Neuronal stem cell (in vitro differentiated cells): ENCODE measurements around the gene ASXL3.
A peak's percentile ranks its signal among the peaks of the same experiment; 100 is the strongest.

Source experiments
- DNase-seq: peaks from one replicate; pipeline ENCODE4 v3.0.0-alpha.2; 2013; ENCODE audit warnings: low spot score
- H2AFZ ChIP-seq: one replicate; pipeline ENCODE4 v1.6.1; 2013; ENCODE audit warnings: mild to moderate bottlenecking, low read length, inconsistent platforms
- H2AK5ac ChIP-seq: 2 replicates; pipeline ENCODE4 v1.6.1; 2013; ENCODE audit warnings: low read depth, mild to moderate bottlenecking, inconsistent platforms, low read length, moderate library complexity, mixed read lengths
- H2BK120ac ChIP-seq: 2 replicates; pipeline ENCODE4 v1.6.1; 2013; ENCODE audit warnings: low read depth, mild to moderate bottlenecking, inconsistent platforms, low read length, moderate library complexity, mixed read lengths
- H2BK12ac ChIP-seq: one replicate; pipeline ENCODE4 v1.6.1; 2013; ENCODE audit warnings: low read length, inconsistent platforms
- H2BK15ac ChIP-seq: 2 replicates; pipeline ENCODE4 v1.6.1; 2013; ENCODE audit warnings: mild to moderate bottlenecking, low read length, inconsistent platforms, mixed read lengths
- H2BK5ac ChIP-seq: one replicate; pipeline ENCODE4 v1.6.1; 2013; ENCODE audit warnings: inconsistent platforms, mild to moderate bottlenecking, low read length, moderate library complexity
- H3K14ac ChIP-seq: one replicate; pipeline ENCODE4 v1.6.1; 2013; ENCODE audit warnings: low read length, inconsistent platforms
- H3K18ac ChIP-seq: 2 replicates; pipeline ENCODE4 v1.6.1; 2013; ENCODE audit warnings: low read length, inconsistent platforms
- H3K23ac ChIP-seq: 2 replicates; pipeline ENCODE4 v1.6.1; 2013; ENCODE audit warnings: low read depth, mild to moderate bottlenecking, mixed read lengths, low read length, inconsistent platforms; ENCODE audit not compliant: poor library complexity
- H3K27ac ChIP-seq: replicated peaks from 3 replicates; pipeline ENCODE4 v1.5.1; 2013; ENCODE audit warnings: low read length, inconsistent platforms
- H3K27me3 ChIP-seq, 3 experiments: 2 replicates each; pipeline ENCODE4 v1.6.1; 2013; ENCODE audit warnings: low read length in 3 of 3, mild to moderate bottlenecking in 2 of 3, inconsistent platforms in 1 of 3, low read depth in 1 of 3, mixed read lengths in 1 of 3, moderate library complexity in 1 of 3; ENCODE audit not compliant: control insufficient read depth in 3 of 3, insufficient read depth in 3 of 3
- H3K36me3 ChIP-seq, 2 donors: replicated peaks in 1 of 2; 2 replicates each; pipeline ENCODE4 v1.6.1; 2013; ENCODE audit warnings: low read length in 2 of 2; ENCODE audit not compliant: control insufficient read depth in 2 of 2, insufficient read depth in 2 of 2
- H3K4ac ChIP-seq: 2 replicates; pipeline ENCODE4 v1.6.1; 2013; ENCODE audit warnings: inconsistent platforms, mild to moderate bottlenecking, low read length, moderate library complexity
- H3K4me1 ChIP-seq, 2 donors: 1 replicate in 1 of 2; 2 replicates in 1 of 2; pipeline ENCODE4 v1.6.1; 2013; ENCODE audit warnings: low read length in 2 of 2, low read depth in 1 of 2; ENCODE audit not compliant: control insufficient read depth in 2 of 2, insufficient read depth in 1 of 2
- H3K4me2 ChIP-seq: one replicate; pipeline ENCODE4 v1.6.1; 2013; ENCODE audit warnings: mild to moderate bottlenecking, low read length, inconsistent platforms; ENCODE audit not compliant: insufficient read depth, poor library complexity, severe bottlenecking
- H3K4me3 ChIP-seq, 2 donors: 2 replicates each; pipeline ENCODE4 v1.5.1; 2013; ENCODE audit warnings: low read length in 2 of 2, mild to moderate bottlenecking in 2 of 2, inconsistent platforms in 1 of 2, moderate library complexity in 1 of 2
- H3K79me1 ChIP-seq: one replicate; pipeline ENCODE4 v1.6.1; 2013; ENCODE audit warnings: low read depth, mild to moderate bottlenecking, inconsistent platforms, low read length, moderate library complexity
- H3K9ac ChIP-seq: one replicate; pipeline ENCODE4 v1.6.1; 2013; ENCODE audit warnings: mild to moderate bottlenecking, low read depth, low read length, inconsistent platforms; ENCODE audit not compliant: poor library complexity
- H3K9me3 ChIP-seq, 2 donors: replicated peaks in 1 of 2; 2 replicates each; pipeline versions ENCODE3 to v1.6.1; 2013; ENCODE audit warnings: low read length in 2 of 2, mild to moderate bottlenecking in 2 of 2, inconsistent platforms in 1 of 2, low read depth in 1 of 2, mixed read lengths in 1 of 2, moderate library complexity in 1 of 2; ENCODE audit not compliant: control insufficient read depth in 2 of 2, insufficient read depth in 1 of 2
- H4K8ac ChIP-seq: one replicate; pipeline ENCODE4 v1.6.1; 2013; ENCODE audit warnings: low read depth, mild to moderate bottlenecking, inconsistent platforms, low read length, moderate library complexity
- H4K91ac ChIP-seq: one replicate; pipeline ENCODE4 v1.6.1; 2013; ENCODE audit warnings: low read length, low read depth, mild to moderate bottlenecking, inconsistent platforms; ENCODE audit not compliant: poor library complexity
- WGBS, 2 donors: extraction: QIAGEN DNeasy Blood & Tissue Kit; methylation state at CpG; one replicate each; pipeline ENCODE4 v1.1.7; 2013; ENCODE audit warnings: missing lambda C conversion rate in 2 of 2, mixed read lengths in 1 of 2; ENCODE audit not compliant: insufficient read length in 2 of 2, insufficient replicate concordance in 1 of 2; ENCODE audit errors: extremely low coverage in 2 of 2; 5-methylcytosine and 5-hydroxymethylcytosine counted together

The ASXL3 gene

DNA sequence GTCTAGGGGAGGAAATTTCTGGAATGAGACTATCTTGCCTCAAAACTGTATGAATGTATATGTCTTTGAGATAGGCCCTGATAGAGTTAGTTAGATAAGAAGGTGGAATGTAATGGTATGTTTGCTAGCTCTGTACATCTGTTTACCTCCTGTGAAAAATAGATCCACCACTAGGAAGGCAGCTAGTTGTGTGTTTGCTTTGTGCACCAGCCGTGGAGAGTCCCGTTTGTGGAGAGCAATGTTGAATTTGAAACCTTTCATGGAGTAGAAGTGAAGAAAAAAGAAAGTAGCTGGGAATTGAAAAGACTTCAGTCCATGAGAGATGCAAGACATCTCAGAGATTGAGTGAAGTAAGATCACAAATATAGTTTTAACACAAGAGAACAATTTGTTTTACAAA lies 25.4 kb downstream of the ASXL3 start:
- no peak overlapping the region for H2BK15ac ChIP-seq
- H3K9ac ChIP-seq = no peak overlapping the region
- no peak for DNase-seq

DNA sequence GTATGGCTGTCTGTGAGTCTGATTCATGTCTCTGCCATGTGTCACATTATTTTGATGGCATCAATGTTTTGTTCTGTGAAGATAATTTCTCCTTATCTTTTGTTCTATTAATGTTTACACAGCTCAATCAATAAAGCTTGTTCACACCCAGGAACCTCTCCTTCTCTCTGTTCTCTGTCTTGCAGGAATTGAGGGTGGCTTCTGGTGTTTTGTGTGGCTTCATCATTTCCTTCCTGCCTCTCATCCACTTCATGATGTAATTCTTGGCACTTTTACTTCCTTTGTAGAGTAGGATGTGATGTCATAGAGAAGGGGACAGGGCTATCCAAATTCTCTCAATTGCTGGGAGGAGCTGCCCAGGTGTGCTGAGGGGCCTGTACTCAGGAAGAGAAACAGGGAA lies 27.2 kb downstream of the ASXL3 start:
- no peak overlapping the region for H2BK5ac ChIP-seq
- no peak for DNase-seq
- no peak overlapping the region for H2BK15ac ChIP-seq
- no peak overlapping the region for H3K23ac ChIP-seq
- no peak overlapping the region for H3K4me3 ChIP-seq
- no peak overlapping the region for H4K8ac ChIP-seq
- no peak overlapping the region for H3K18ac ChIP-seq
- no peak overlapping the region for H3K27ac ChIP-seq
- H3K79me1 ChIP-seq = no peaks in the 10 kb centered on the region
- no peaks in the 10 kb centered on the region for H3K27me3 ChIP-seq
- H4K91ac ChIP-seq = no peak overlapping the region
- no peak overlapping the region for H3K9ac ChIP-seq
- H2AK5ac ChIP-seq = no peak overlapping the region
- H3K14ac ChIP-seq = no peak overlapping the region
- H3K9me3 ChIP-seq = no peaks in the 10 kb centered on the region
- H3K4me1 ChIP-seq = peaks cover 0 to 5% of the 10 kb centered on the region in 2 donors
- H2BK120ac ChIP-seq = no peak overlapping the region
- no peak overlapping the region for H2BK12ac ChIP-seq
- H3K4ac ChIP-seq = no peak overlapping the region
- H2AFZ ChIP-seq = no peak overlapping the region
- no peak overlapping the region for H3K4me2 ChIP-seq
- peaks cover 0 to 23% of the 10 kb centered on the region in 2 donors for H3K36me3 ChIP-seq

More for the DNA sequence above, 25.4 kb downstream of the ASXL3 start:
- Histone ChIP-seq H4K91ac (no peak overlapping the region), H2AK5ac (no peak overlapping the region), H4K8ac (no peak overlapping the region), H3K18ac (no peak overlapping the region), H3K4me1 (peaks cover 0 to 5% of the 10 kb centered on the region in 2 donors), H2AFZ (no peak overlapping the region), H3K36me3 (peaks cover 0 to 11% of the 10 kb centered on the region in 2 donors), H3K4me2 (no peak overlapping the region), H2BK5ac (no peak overlapping the region), H3K9me3 (no peaks in the 10 kb centered on the region), H3K14ac (no peak overlapping the region), H3K4ac (no peak overlapping the region), H3K27ac (no peak overlapping the region), H3K23ac (no peak overlapping the region), H2BK120ac (no peak overlapping the region), H3K4me3 (no peak overlapping the region), H3K79me1 (no peaks in the 10 kb centered on the region), H3K27me3 (no peaks in the 10 kb centered on the region), H2BK12ac (no peak overlapping the region)
- no CpG with 5 or more reads among the region's 2 CpGs for WGBS, 2 donors

DNA sequence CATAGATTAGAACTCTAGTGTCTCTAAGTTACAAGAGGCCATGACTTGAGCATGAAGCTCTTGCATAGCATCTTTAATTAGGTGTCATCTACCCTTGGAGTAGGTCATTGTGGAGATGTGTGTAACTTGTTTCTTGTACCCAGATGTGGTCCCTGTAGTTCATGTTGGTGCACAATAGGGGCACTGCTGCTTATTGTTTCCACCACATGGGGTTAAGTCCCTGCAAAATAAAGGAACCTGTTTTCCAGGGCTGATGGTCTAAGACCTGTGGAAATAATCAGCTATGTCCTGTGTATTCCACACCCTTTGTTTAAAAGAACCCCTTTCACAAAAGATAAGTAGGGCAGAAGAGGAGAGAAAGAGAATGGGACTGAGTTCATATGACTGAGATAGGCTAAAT lies 28.6 kb downstream of the ASXL3 start:
- no peaks in the 10 kb centered on the region for H3K79me1 ChIP-seq
- H2BK120ac ChIP-seq = no peak overlapping the region
- no peak overlapping the region for H2AK5ac ChIP-seq
- H3K14ac ChIP-seq = no peak overlapping the region
- no peak overlapping the region for H3K4me3 ChIP-seq
- H2BK15ac ChIP-seq = no peak overlapping the region
- no peak overlapping the region for H3K18ac ChIP-seq
- no peak overlapping the region for H2AFZ ChIP-seq
- H3K4ac ChIP-seq = no peak overlapping the region
- H2BK5ac ChIP-seq = no peak overlapping the region
- H2BK12ac ChIP-seq = no peak overlapping the region
- H4K91ac ChIP-seq = no peak overlapping the region
- no peak overlapping the region for H3K27ac ChIP-seq
- peak; percentile 11 for DNase-seq
- H3K9me3 ChIP-seq = no peaks in the 10 kb centered on the region
- H3K23ac ChIP-seq = no peak overlapping the region
- H4K8ac ChIP-seq = no peak overlapping the region
- H3K4me1 ChIP-seq = peaks cover 0 to 5% of the 10 kb centered on the region in 2 donors
- no peak overlapping the region for H3K9ac ChIP-seq
- no peaks in the 10 kb centered on the region for H3K27me3 ChIP-seq
- no peak overlapping the region for H3K4me2 ChIP-seq
- peaks cover 0 to 26% of the 10 kb centered on the region in 2 donors for H3K36me3 ChIP-seq

DNA sequence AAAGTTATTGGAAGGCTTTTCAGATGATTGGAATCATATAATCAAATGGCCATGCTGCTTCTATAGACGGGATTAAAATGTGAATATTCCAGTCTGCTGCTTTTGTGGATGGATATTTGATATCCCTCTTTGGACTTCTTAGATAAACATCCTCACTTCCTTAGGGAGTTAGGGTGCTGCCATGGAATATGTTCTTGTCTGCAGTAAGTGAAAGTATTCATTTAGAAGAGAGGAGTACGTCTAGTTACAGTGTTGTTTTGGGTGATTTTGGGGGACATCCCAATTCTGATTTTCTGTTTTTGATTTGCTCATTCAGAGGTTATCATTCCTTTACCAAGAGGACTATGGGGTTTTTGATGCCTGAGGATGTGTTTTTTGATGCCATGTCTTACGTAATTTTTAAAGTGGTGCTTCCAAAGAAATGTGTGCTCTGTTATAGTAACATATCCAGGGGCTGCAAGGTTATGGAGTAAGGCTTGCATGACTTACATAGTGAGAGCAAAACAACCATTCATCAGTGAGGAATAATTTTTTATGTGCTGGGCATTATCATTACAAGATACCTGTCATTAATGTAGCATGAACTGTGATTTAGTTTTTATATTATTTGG lies 33.6 kb downstream of the ASXL3 start:
- Histone ChIP-seq H3K4me2 (no peak overlapping the region), H3K14ac (no peak overlapping the region), H3K27ac (no peak overlapping the region), H2AK5ac (no peak overlapping the region), H2BK5ac (no peak overlapping the region), H3K9me3 (peaks cover 0 to 6% of the 10 kb centered on the region in 2 donors), H3K27me3 (no peaks in the 10 kb centered on the region), H4K8ac (no peak overlapping the region), H2BK15ac (no peak overlapping the region), H3K9ac (no peak overlapping the region), H2BK12ac (no peak overlapping the region), H3K4ac (no peak overlapping the region), H3K4me3 (no peak overlapping the region), H2BK120ac (no peak overlapping the region), H3K36me3 (peaks cover 0 to 29% of the 10 kb centered on the region in 2 donors), H3K18ac (no peak overlapping the region), H2AFZ (no peak overlapping the region), H4K91ac (no peak overlapping the region), H3K4me1 (peaks cover 0 to 4% of the 10 kb centered on the region in 2 donors), H3K79me1 (no peaks in the 10 kb centered on the region), H3K23ac (no peak overlapping the region)
- no CpG with 5 or more reads among the region's 3 CpGs for WGBS, 2 donors
- no peak for DNase-seq
